ENCODE results near the gene SNAPIN.
A peak's percentile ranks its signal among the peaks of the same experiment; 100 is the strongest.

DNA sequence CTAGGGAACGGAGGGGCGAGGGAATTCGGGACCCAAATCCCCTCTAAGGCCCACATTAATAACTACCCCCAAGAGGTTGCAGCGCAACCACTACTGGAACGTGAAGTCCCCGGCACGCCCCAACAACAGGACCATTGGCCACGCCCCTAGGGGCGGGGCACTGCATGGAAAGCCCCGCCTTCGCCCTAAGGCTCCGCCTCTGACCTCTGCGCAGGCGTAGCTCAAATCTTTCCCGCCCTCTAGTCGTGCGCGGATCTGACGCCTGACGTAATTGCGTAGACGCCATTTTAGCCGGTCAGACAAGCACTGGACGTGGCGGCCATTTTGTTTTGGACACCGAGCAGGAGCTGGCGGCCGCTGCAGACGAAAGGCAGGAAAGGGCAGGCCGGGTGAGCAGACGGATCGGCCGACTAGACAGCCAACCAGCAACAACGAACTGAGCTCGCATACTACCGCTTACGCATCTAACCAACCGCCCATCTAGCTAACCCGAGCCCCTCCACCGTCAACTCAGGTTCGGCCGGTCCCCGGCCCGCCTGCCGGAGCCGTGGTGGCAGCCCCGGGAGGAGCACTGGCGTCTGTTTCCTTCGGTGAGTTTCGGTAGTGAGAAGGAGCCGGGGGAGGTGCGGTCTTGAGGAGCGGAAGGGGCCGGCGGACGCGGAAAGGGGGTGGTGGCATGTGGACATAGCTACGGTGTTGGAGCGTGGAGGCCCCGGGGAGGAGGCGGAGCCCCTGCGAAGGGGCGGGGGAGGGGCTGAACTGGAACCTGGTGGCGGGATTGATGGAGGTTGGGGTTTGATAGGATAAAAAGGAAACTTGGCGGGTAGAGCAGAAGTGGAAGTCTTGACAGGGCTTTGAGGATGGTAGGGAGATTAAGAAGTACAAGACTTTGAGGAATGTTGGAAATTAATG, 24.5 kb upstream of the SNAPIN start, which contains the start of gene CHTOP:
- TF ChIP-seq, protein P1, sequence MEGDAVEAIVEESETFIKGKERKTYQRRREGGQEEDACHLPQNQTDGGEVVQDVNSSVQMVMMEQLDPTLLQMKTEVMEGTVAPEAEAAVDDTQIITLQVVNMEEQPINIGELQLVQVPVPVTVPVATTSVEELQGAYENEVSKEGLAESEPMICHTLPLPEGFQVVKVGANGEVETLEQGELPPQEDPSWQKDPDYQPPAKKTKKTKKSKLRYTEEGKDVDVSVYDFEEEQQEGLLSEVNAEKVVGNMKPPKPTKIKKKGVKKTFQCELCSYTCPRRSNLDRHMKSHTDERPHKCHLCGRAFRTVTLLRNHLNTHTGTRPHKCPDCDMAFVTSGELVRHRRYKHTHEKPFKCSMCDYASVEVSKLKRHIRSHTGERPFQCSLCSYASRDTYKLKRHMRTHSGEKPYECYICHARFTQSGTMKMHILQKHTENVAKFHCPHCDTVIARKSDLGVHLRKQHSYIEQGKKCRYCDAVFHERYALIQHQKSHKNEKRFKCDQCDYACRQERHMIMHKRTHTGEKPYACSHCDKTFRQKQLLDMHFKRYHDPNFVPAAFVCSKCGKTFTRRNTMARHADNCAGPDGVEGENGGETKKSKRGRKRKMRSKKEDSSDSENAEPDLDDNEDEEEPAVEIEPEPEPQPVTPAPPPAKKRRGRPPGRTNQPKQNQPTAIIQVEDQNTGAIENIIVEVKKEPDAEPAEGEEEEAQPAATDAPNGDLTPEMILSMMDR (IDR thresholded peaks at IDR 0.05): peak in 1 of 4 donors; percentile 4
- peak; percentile 74 for TF ChIP-seq POLR2A (IDR thresholded peaks at IDR 0.05)

All from right lobe of liver (tissue), 4 donors.